HG03460 (cell line): Measurements from ENCODE around the gene ANXA8L1.
"Not testable (repeated sequence)": the region's sequence is repeated elsewhere in the genome, so short reads cannot be mapped to it uniquely, and the experiment has no call there.

ENCODE experiments used
- ATAC-seq: cut with Tn5 transposase; IDR thresholded peaks from one replicate; pipeline ENCODE4 v1.9.1; 2021; ENCODE audit not compliant: unreplicated experiment

ANXA8L1 gene

GRCh38 chr10:46375406-46375805 is at the start of gene ANXA8L1:
Gene ANXA8L1 (plus strand): TSS chr10:46375776. CDS start chr10:46375852, 76 bp downstream.
- not testable (repeated sequence) for ATAC-seq

DNA sequence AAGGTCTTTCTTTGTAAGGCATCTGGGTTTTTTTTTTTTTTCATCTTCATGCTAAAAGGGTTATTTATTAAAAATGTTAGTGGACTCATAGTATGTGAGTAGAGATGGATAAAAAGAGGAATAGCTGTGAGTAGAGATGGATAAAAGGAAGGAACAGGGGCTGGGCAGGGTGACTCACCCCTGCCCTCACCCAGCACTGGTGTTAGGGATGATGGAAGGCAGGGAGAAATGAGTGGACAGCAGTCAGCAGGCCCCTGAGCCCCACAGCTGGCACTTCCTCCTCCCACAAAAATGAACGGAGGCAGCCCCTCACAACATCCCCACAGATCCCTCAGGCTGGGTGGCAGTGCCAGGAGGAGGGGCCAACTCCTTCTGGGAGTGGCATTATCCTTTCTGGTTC is 49.5 kb upstream of the ANXA8L1 start:
- no peak for ATAC-seq

- no peak for ATAC-seq
Measured at GRCh38 chr10:46326971-46327370, 48.6 kb upstream of the ANXA8L1 start.

DNA sequence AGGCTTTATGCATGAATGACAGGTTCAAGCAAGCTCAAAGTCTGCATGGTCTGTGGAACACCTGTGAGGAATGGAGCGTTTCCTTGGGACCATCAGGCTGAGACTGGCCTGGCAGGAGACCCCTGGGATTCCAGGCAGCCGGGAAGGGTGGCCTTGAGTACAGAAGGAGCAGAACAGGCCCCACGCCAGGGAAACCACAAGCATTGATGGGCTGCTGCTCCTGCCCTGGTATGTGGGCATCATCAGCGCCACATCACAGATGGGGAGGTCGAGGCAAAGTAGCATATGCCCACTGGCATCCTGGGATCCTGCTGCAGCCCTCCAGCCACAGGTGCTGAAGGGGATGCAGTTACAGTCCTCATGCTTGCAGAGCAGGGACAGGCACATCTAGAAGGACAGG is 47.9 kb upstream of the ANXA8L1 start:
- no peak for ATAC-seq

- ATAC-seq, result no peak
Measured at GRCh38 chr10:46328853-46329689, 46.5 kb upstream of the ANXA8L1 start.

GRCh38 chr10:46329690-46330016 is 45.9 kb upstream of the ANXA8L1 start:
- no peak for ATAC-seq

- no peak for ATAC-seq
Measured at GRCh38 chr10:46330894-46331293, 44.7 kb upstream of the ANXA8L1 start.

GRCh38 chr10:46365484-46365883 is 10.1 kb upstream of the ANXA8L1 start:
- ATAC-seq, result not testable (repeated sequence)

DNA sequence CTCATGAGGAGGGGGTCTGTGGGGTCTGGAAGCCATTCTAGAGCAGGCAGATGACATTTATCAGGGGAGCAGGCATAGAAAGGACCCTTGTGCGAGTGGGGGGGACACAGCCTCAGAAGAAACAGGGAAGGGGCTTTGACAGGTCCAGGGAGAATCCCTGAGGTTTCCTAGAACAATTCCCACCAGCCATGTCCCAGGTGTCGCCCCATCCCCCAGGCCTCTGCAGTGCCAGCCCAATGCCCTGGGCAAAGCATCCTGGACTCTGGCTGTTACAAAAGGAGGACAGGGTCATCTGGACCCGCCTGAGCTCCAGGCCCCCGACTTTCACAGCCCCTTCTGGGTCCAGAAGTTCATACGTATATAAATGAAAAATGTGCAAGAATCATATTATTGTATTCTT is 8.4 kb upstream of the ANXA8L1 start:
- ATAC-seq, result not testable (repeated sequence)

GRCh38 chr10:46367666-46368240 is 7.8 kb upstream of the ANXA8L1 start:
- not testable (repeated sequence) for ATAC-seq

GRCh38 chr10:46368956-46369355 is 6.6 kb upstream of the ANXA8L1 start:
- ATAC-seq, result not testable (repeated sequence)

- not testable (repeated sequence) for ATAC-seq
Measured at GRCh38 chr10:46374410-46374809, 1.2 kb upstream of the ANXA8L1 start.

DNA sequence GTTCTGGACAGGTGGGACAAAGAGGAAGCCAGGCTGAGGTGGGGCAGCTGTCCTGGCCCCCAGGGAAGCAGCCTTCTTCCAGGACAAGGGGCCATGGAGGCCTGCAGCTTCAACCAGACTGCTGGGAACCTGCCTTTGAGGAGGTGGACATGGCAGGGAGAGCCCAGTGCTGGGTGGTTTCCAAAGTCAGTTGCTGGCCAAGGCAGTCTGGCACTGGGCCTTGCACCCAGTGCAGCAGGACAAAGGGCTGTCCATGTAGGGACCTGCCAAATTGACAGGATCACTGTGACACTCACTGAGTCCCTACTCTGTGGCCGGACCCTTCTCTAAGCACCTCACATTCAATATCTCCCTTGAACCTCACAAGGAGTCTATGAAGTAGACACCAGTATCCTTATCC is 1.4 kb downstream of the ANXA8L1 start:
- ATAC-seq, result not testable (repeated sequence)

GRCh38 chr10:46377651-46378050 is 2.1 kb downstream of the ANXA8L1 start:
- ATAC-seq, result not testable (repeated sequence)

- ATAC-seq, result not testable (repeated sequence)
Measured at GRCh38 chr10:46378108-46378507, 2.5 kb downstream of the ANXA8L1 start.

DNA sequence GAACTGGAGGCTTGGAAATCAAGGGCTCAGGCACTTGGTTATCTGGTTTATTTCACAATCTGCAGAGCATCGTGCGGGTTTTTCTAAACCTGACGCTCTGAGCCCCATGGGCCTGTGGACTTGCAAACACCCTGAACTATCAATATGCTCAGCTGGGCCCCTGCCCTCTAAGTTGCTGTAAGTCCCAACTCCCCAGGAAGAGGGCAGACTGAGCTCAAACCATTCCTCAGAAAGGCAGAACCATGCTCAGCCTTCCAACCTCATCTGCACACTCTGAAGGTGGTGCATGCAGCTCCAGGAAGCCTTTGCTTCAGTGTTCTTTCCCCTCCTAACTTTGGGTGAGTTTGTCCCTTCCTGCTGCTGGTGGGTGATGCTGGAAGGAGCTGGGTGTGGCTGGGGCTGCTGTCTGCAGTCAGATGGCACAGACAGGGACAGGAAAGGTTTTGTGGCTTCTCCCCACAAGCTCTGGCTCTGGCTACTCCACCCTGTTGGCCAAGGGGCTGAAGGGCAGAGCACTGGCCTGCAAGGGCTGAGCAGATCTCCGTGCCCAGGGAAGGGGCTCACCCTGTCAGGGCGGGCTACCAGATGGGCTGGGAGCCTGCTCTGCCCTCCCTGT is 3.8 kb downstream of the ANXA8L1 start:
- ATAC-seq, result not testable (repeated sequence)

DNA sequence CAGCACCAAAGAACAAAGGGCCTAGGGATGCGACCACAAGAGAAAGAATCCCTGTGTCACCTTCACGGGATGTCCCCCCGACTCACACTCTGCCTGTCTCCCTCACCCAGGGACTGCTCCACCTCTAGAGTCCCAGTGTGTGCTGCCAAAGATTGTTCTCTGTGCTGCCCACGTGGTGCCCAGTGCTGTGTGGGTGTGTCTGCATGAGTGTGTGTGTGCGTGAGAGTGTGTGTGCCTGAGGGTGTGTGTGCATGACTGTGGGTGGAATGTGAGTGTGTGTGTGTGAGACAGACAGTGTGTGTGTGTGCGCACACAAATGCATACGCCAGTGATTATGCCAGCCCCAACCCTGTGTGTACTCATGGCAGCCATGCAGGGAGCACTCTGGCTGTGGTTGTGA is 10.3 kb downstream of the ANXA8L1 start:
- not testable (repeated sequence) for ATAC-seq

GRCh38 chr10:46386694-46387093 is 11.1 kb downstream of the ANXA8L1 start:
- ATAC-seq, result peak; percentile 58

- not testable (repeated sequence) for ATAC-seq
Measured at GRCh38 chr10:46387309-46387902, 11.8 kb downstream of the ANXA8L1 start.

DNA sequence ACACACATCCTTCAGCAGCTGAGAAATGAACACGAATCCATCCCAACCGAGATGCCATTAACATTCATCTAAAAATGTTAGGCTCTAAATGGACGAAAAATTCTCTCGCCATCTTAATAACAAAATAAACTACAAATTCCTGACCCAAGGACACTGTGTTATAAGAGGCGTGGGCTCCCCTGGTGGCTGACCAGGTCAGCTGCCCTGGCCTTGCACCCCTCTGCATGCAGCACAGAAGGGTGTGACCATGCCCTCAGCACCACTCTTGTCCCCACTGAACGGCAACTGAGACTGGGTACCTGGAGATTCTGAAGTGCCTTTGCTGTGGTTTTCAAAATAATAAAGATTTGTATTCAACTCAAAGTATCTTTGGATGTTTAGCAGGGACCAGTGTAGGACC is 15.8 kb downstream of the ANXA8L1 start:
- not testable (repeated sequence) for ATAC-seq

DNA sequence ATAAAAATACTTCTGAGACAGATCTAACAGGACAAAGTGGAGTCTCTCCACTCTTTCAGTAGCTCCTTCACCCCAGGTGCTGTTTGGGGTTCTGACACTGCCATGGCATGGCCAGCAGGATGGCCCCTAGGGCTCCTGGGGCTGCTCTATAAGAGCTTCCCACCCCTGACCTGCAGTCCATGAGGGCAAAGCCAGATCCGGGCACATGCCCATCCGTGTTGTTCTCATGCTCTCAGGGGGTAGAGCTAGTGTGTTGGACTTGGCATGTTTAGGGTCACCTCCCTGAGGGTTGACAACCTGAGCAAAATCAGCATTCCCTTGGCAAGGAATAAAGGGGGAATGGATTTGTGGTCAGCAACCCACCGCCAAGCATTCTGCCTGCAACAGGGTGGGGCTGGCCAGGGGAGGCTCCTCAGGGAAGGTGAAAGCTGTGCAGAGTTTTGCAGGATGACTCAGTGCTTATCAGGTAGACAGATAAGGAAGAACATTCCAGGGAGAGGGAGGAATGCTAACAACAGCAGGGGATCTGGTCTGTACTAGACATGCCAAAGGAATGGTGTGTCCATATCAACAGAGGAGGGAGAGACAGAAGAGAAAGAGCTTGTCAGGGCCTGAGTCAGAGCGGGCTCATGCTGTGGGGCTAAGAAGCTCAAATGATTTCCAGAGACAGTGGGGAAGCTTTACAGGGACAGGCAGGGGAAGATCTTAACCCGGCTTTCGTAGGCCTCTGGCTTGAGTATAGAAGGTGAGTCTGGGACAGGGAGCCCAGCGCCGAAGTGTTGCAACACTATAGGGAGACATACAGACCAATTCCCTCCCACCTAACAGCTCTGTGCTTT is 21.1 kb downstream of the ANXA8L1 start:
- not testable (repeated sequence) for ATAC-seq
